Activated CD4-positive, alpha-beta T cell treated with anti-CD3 and anti-CD28 coated beads, Interleukin-2, amount 10 ng/mL, durations not matched to agents 24 days and 14 days (primary cell): ENCODE results near the gene GATA2. TPM values are rescaled to one million over a fixed set of nuclear protein-coding genes. Genes with fewer than 3 reads are reported as not detected.

Source experiments
- DNase-seq: peaks from one replicate; pipeline ENCODE4 v3.0.0; 2022
- H3K27ac Mint-ChIP-seq: one replicate; pipeline ENCODE4 v1.8.0; 2022; ENCODE audit warnings: mild to moderate bottlenecking, mixed read lengths
- H3K27me3 Mint-ChIP-seq: one replicate; pipeline ENCODE4 v1.8.0; 2022; ENCODE audit warnings: mixed read lengths
- H3K36me3 Mint-ChIP-seq: one replicate; pipeline ENCODE4 v1.8.0; 2022; ENCODE audit warnings: low read depth, mild to moderate bottlenecking, mixed read lengths
- H3K4me1 Mint-ChIP-seq: one replicate; pipeline ENCODE4 v1.8.0; 2021; ENCODE audit warnings: mixed read lengths
- H3K4me3 Mint-ChIP-seq: one replicate; pipeline ENCODE4 v1.8.0; 2022; ENCODE audit warnings: mild to moderate bottlenecking, moderate library complexity, mixed read lengths
- H3K9me3 Mint-ChIP-seq: one replicate; pipeline ENCODE4 v1.8.0; 2021; ENCODE audit warnings: mixed read lengths
- intact Hi-C: fragments of 100-400 bp; cut with micrococcal nuclease; formaldehyde crosslinking; loops from one replicate; pipeline ENCODE4 v1.15.1; 2023
- total RNA-seq: library from RNA; stranded (reverse); gene quantifications from 2 replicates; pipeline ENCODE4 v1.2.3, GENCODE V29; 2022

Gene GATA2
- not detected in 2 replicates for total RNA-seq

- Mint-ChIP-seq H3K4me3 (no peak within 1 kb of the TSS), H3K36me3 (no peaks in the 10 kb centered on the region), H3K27ac (peak within 1 kb of the TSS; percentile 73), H3K9me3 (no peaks in the 10 kb centered on the region), H3K4me1 (peaks cover 7% of the 10 kb centered on the region), H3K27me3 (peaks cover 63% of the 10 kb centered on the region)
- intact Hi-C loops, result loop anchor here (10.0 kb wide), 1 partner anchor 1112 kb away; the partner anchor contains the start of gene PLXND1
- DNase-seq, result peak; percentile 76
Measured at GRCh38 chr3:128492671-128493569, at the start of gene GATA2. Gene GATA2, minus strand, starts transcription at chr3:128493201. Its CDS starts 6,170 bp downstream, at chr3:128487031.

GRCh38 chr3:128541246-128541645 lies 48.2 kb upstream of the GATA2 start:
- Mint-ChIP-seq H3K4me1 (no peaks in the 10 kb centered on the region), H3K27ac (no peak overlapping the region), H3K4me3 (no peak overlapping the region), H3K27me3 (peaks cover 36% of the 10 kb centered on the region), H3K36me3 (no peaks in the 10 kb centered on the region), H3K9me3 (peaks cover 3% of the 10 kb centered on the region)
- intact Hi-C loops, result no loop called here
- DNase-seq, result no peak

- DNase-seq, result no peak
- Mint-ChIP-seq H3K27ac (no peak overlapping the region), H3K9me3 (peaks cover 3% of the 10 kb centered on the region), H3K4me1 (no peaks in the 10 kb centered on the region), H3K36me3 (no peaks in the 10 kb centered on the region), H3K27me3 (peaks cover 48% of the 10 kb centered on the region), H3K4me3 (no peak overlapping the region)
- intact Hi-C loops, result no loop called here
Measured at GRCh38 chr3:128539376-128539775, 46.4 kb upstream of the GATA2 start.

- Mint-ChIP-seq H3K36me3 (no peaks in the 10 kb centered on the region), H3K27me3 (peaks cover 51% of the 10 kb centered on the region), H3K9me3 (peaks cover 3% of the 10 kb centered on the region), H3K4me3 (no peak overlapping the region), H3K4me1 (no peaks in the 10 kb centered on the region), H3K27ac (no peak overlapping the region)
- intact Hi-C loops, result no loop called here
- DNase-seq, result no peak
Measured at GRCh38 chr3:128537091-128537703, 44.2 kb upstream of the GATA2 start.

GRCh38 chr3:128532012-128532983 lies 39.3 kb upstream of the GATA2 start:
- Mint-ChIP-seq H3K4me1 (no peaks in the 10 kb centered on the region), H3K9me3 (no peaks in the 10 kb centered on the region), H3K36me3 (no peaks in the 10 kb centered on the region), H3K4me3 (no peak overlapping the region), H3K27ac (no peak overlapping the region), H3K27me3 (peaks cover 61% of the 10 kb centered on the region)
- no peak for DNase-seq
- intact Hi-C loops, result no loop called here

- intact Hi-C loops, result no loop called here
- H3K4me1 Mint-ChIP-seq, result no peaks in the 10 kb centered on the region
- H3K36me3 Mint-ChIP-seq, result no peaks in the 10 kb centered on the region
- H3K4me3 Mint-ChIP-seq, result no peak overlapping the region
- H3K27ac Mint-ChIP-seq, result no peak overlapping the region
- DNase-seq, result no peak
- no peaks in the 10 kb centered on the region for H3K9me3 Mint-ChIP-seq
- peaks cover 35% of the 10 kb centered on the region for H3K27me3 Mint-ChIP-seq
Measured at GRCh38 chr3:128524374-128525299, 31.6 kb upstream of the GATA2 start.

- H3K4me1 Mint-ChIP-seq, result no peaks in the 10 kb centered on the region
- no peaks in the 10 kb centered on the region for H3K9me3 Mint-ChIP-seq
- H3K36me3 Mint-ChIP-seq, result no peaks in the 10 kb centered on the region
- intact Hi-C loops, result no loop called here
- H3K4me3 Mint-ChIP-seq, result no peak overlapping the region
- DNase-seq, result no peak
- no peak overlapping the region for H3K27ac Mint-ChIP-seq
- H3K27me3 Mint-ChIP-seq, result peaks cover 31% of the 10 kb centered on the region
Measured at GRCh38 chr3:128523591-128523990, 30.6 kb upstream of the GATA2 start.

- intact Hi-C loops, result no loop called here
- H3K9me3 Mint-ChIP-seq, result no peaks in the 10 kb centered on the region
- H3K4me1 Mint-ChIP-seq, result no peaks in the 10 kb centered on the region
- H3K36me3 Mint-ChIP-seq, result no peaks in the 10 kb centered on the region
- no peak overlapping the region for H3K4me3 Mint-ChIP-seq
- H3K27me3 Mint-ChIP-seq, result peaks cover 19% of the 10 kb centered on the region
- DNase-seq, result no peak
- no peak overlapping the region for H3K27ac Mint-ChIP-seq
Measured at GRCh38 chr3:128521715-128522114, 28.7 kb upstream of the GATA2 start.

- Mint-ChIP-seq H3K9me3 (peaks cover 9% of the 10 kb centered on the region), H3K4me3 (no peak overlapping the region), H3K27me3 (peaks cover 35% of the 10 kb centered on the region), H3K27ac (no peak overlapping the region), H3K36me3 (no peaks in the 10 kb centered on the region), H3K4me1 (no peaks in the 10 kb centered on the region)
- intact Hi-C loops, result no loop called here
- no peak for DNase-seq
Measured at GRCh38 chr3:128518587-128519490, 25.8 kb upstream of the GATA2 start.

GRCh38 chr3:128517648-128518047 lies 24.6 kb upstream of the GATA2 start:
- H3K36me3 Mint-ChIP-seq, result no peaks in the 10 kb centered on the region
- no peak overlapping the region for H3K4me3 Mint-ChIP-seq
- DNase-seq, result no peak
- H3K27ac Mint-ChIP-seq, result no peak overlapping the region
- intact Hi-C loops, result no loop called here
- H3K4me1 Mint-ChIP-seq, result no peaks in the 10 kb centered on the region
- H3K9me3 Mint-ChIP-seq, result peaks cover 15% of the 10 kb centered on the region
- peaks cover 42% of the 10 kb centered on the region for H3K27me3 Mint-ChIP-seq

- intact Hi-C loops, result no loop called here
Measured at GRCh38 chr3:128515967-128516366, 23.0 kb upstream of the GATA2 start.

GRCh38 chr3:128508852-128509251 lies 15.9 kb upstream of the GATA2 start:
- Mint-ChIP-seq H3K36me3 (no peaks in the 10 kb centered on the region), H3K27me3 (peaks cover 16% of the 10 kb centered on the region), H3K9me3 (peaks cover 6% of the 10 kb centered on the region), H3K4me1 (no peaks in the 10 kb centered on the region), H3K27ac (no peak overlapping the region), H3K4me3 (no peak overlapping the region)
- intact Hi-C loops, result no loop called here
- DNase-seq, result no peak

More at GRCh38 chr3:128515967-128516366, 23.0 kb upstream of the GATA2 start:
- no peak for DNase-seq
- peaks cover 15% of the 10 kb centered on the region for H3K9me3 Mint-ChIP-seq
- H3K36me3 Mint-ChIP-seq, result no peaks in the 10 kb centered on the region
- peaks cover 42% of the 10 kb centered on the region for H3K27me3 Mint-ChIP-seq
- H3K4me3 Mint-ChIP-seq, result no peak overlapping the region
- no peak overlapping the region for H3K27ac Mint-ChIP-seq
- H3K4me1 Mint-ChIP-seq, result no peaks in the 10 kb centered on the region
